ENCODE results near the gene TP53RK.

Gene TP53RK

GRCh38 chr20:46640536-46641311 lies 48.5 kb downstream of the TP53RK start:
- ATAC-seq = no peak
- no peak for TF ChIP-seq ESRRG (CRISPR knock-in tag; IDR thresholded peaks at IDR 0.05)
- no peak for TF ChIP-seq OSR1 (CRISPR knock-in tag; IDR thresholded peaks at IDR 0.05)
- no peak for TF ChIP-seq TOX (CRISPR knock-in tag; IDR thresholded peaks at IDR 0.05; ENCODE audit: borderline replicate concordance)
- no peak for TF ChIP-seq ZC3H10 (CRISPR knock-in tag; IDR thresholded peaks at IDR 0.05)
- TF ChIP-seq SNAI2 (CRISPR knock-in tag; IDR thresholded peaks at IDR 0.05) = no peak
- no peak for TF ChIP-seq ZFP30 (CRISPR knock-in tag; IDR thresholded peaks at IDR 0.05)
- TF ChIP-seq CSDC2 (CRISPR knock-in tag; IDR thresholded peaks at IDR 0.05) = no peak
- no peak for TF ChIP-seq TSHZ2 (CRISPR knock-in tag; IDR thresholded peaks at IDR 0.05)
- TF ChIP-seq PPARA (CRISPR knock-in tag; IDR thresholded peaks at IDR 0.05; ENCODE audit: borderline replicate concordance) = no peak
- no peak for TF ChIP-seq ZNF565 (CRISPR knock-in tag; conservative IDR thresholded peaks at IDR 0.05; ENCODE audit: low read depth)
- TF ChIP-seq POU6F1 (CRISPR knock-in tag; IDR thresholded peaks at IDR 0.05; ENCODE audit: borderline replicate concordance, low read depth) = no peak

- TF ChIP-seq ISL1 (CRISPR knock-in tag; IDR thresholded peaks at IDR 0.05) = no peak
- TF ChIP-seq TSHZ2 (CRISPR knock-in tag; IDR thresholded peaks at IDR 0.05) = no peak
- TF ChIP-seq POU6F1 (CRISPR knock-in tag; IDR thresholded peaks at IDR 0.05; ENCODE audit: borderline replicate concordance, low read depth) = no peak
- TF ChIP-seq GLIS3 (CRISPR knock-in tag; IDR thresholded peaks at IDR 0.05) = no peak
- ATAC-seq = no peak
Observed at GRCh38 chr20:46640044-46640443, 49.2 kb downstream of the TP53RK start.

GRCh38 chr20:46639587-46639986 lies 49.7 kb downstream of the TP53RK start:
- TF ChIP-seq ZNF8 (CRISPR knock-in tag; IDR thresholded peaks at IDR 0.05) (no peak), RARB (CRISPR knock-in tag; IDR thresholded peaks at IDR 0.05) (no peak), TOX (CRISPR knock-in tag; IDR thresholded peaks at IDR 0.05; ENCODE audit: borderline replicate concordance) (no peak), ESRRG (CRISPR knock-in tag; IDR thresholded peaks at IDR 0.05) (no peak), SNAI2 (CRISPR knock-in tag; IDR thresholded peaks at IDR 0.05) (no peak), BACH2 (CRISPR knock-in tag; IDR thresholded peaks at IDR 0.05; ENCODE audit: borderline replicate concordance) (no peak), ZNF70 (CRISPR knock-in tag; IDR thresholded peaks at IDR 0.05) (no peak), ZFP30 (CRISPR knock-in tag; IDR thresholded peaks at IDR 0.05) (no peak), ZNF565 (CRISPR knock-in tag; conservative IDR thresholded peaks at IDR 0.05; ENCODE audit: low read depth) (no peak), CSDC2 (CRISPR knock-in tag; IDR thresholded peaks at IDR 0.05) (no peak), GLIS3 (CRISPR knock-in tag; IDR thresholded peaks at IDR 0.05) (no peak)
- ATAC-seq = no peak

- no peak for ATAC-seq
- TF ChIP-seq TOX (CRISPR knock-in tag; IDR thresholded peaks at IDR 0.05; ENCODE audit: borderline replicate concordance) (no peak), GLIS3 (CRISPR knock-in tag; IDR thresholded peaks at IDR 0.05) (no peak), SNAI2 (CRISPR knock-in tag; IDR thresholded peaks at IDR 0.05) (no peak), OSR1 (CRISPR knock-in tag; IDR thresholded peaks at IDR 0.05) (no peak), PPARA (CRISPR knock-in tag; IDR thresholded peaks at IDR 0.05; ENCODE audit: borderline replicate concordance) (no peak), TSHZ2 (CRISPR knock-in tag; IDR thresholded peaks at IDR 0.05) (no peak), CREB5 (CRISPR knock-in tag; IDR thresholded peaks at IDR 0.05; ENCODE audit: low read depth) (no peak), CSRNP3 (CRISPR knock-in tag; IDR thresholded peaks at IDR 0.05) (no peak)
Observed at GRCh38 chr20:46638898-46639274, 50.4 kb downstream of the TP53RK start.
